ENCODE measurements around the gene CEACAM3. TPM values are rescaled to one million over a fixed set of nuclear protein-coding genes. Genes with fewer than 3 reads are reported as not detected.

CEACAM3 gene
- total RNA-seq, 1 donor = not detected

GRCh38 chr19:41811036-41811435 lies 14.6 kb downstream of the CEACAM3 start:
- H4K20me1 ChIP-seq (ENCODE audit: insufficient read depth, low read length) = no peaks in the 10 kb centered on the region
- no peaks in the 10 kb centered on the region for H3K79me2 ChIP-seq (ENCODE audit: insufficient read depth, low read length)
- no peak overlapping the region for H3K27ac ChIP-seq (ENCODE audit: low read depth, low read length)
- H3K4me3 ChIP-seq (ENCODE audit: insufficient read depth, low read length) = no peak overlapping the region
- no peak for TF ChIP-seq CTCF (IDR thresholded peaks at IDR 0.05; ENCODE audit: extremely low read depth, low read depth, low read length)
- DNase-seq (ENCODE audit: insufficient read length, low spot score, missing footprints) = peak; percentile 38
- no peak overlapping the region for H3K4me2 ChIP-seq (ENCODE audit: insufficient read depth, low read length)
- H3K27me3 ChIP-seq (ENCODE audit: insufficient read depth, low read length) = no peaks in the 10 kb centered on the region
- H3K9me3 ChIP-seq (ENCODE audit: low read depth, low read length) = no peaks in the 10 kb centered on the region
- no peak overlapping the region for H2AFZ ChIP-seq (ENCODE audit: low read length)
- no peaks in the 10 kb centered on the region for H3K36me3 ChIP-seq (ENCODE audit: insufficient read depth, low read length)
- no peaks in the 10 kb centered on the region for H3K4me1 ChIP-seq (ENCODE audit: insufficient read depth, low read length)

GRCh38 chr19:41811981-41812380 lies 15.6 kb downstream of the CEACAM3 start:
- Histone ChIP-seq H3K36me3 (ENCODE audit: insufficient read depth, low read length) (no peaks in the 10 kb centered on the region), H3K9me3 (ENCODE audit: low read depth, low read length) (no peaks in the 10 kb centered on the region), H3K4me2 (ENCODE audit: insufficient read depth, low read length) (no peak overlapping the region), H3K79me2 (ENCODE audit: insufficient read depth, low read length) (no peaks in the 10 kb centered on the region), H2AFZ (ENCODE audit: low read length) (no peak overlapping the region), H3K27me3 (ENCODE audit: insufficient read depth, low read length) (no peaks in the 10 kb centered on the region), H3K4me3 (ENCODE audit: insufficient read depth, low read length) (no peak overlapping the region), H3K27ac (ENCODE audit: low read depth, low read length) (no peak overlapping the region), H3K4me1 (ENCODE audit: insufficient read depth, low read length) (no peaks in the 10 kb centered on the region), H4K20me1 (ENCODE audit: insufficient read depth, low read length) (no peaks in the 10 kb centered on the region)
- TF ChIP-seq CTCF (IDR thresholded peaks at IDR 0.05; ENCODE audit: extremely low read depth, low read depth, low read length) = no peak
- DNase-seq (ENCODE audit: insufficient read length, low spot score, missing footprints) = no peak

- no peak overlapping the region for H3K4me2 ChIP-seq (ENCODE audit: insufficient read depth, low read length)
- no peaks in the 10 kb centered on the region for H3K36me3 ChIP-seq (ENCODE audit: insufficient read depth, low read length)
- no peaks in the 10 kb centered on the region for H4K20me1 ChIP-seq (ENCODE audit: insufficient read depth, low read length)
- H3K4me1 ChIP-seq (ENCODE audit: insufficient read depth, low read length) = no peaks in the 10 kb centered on the region
- H3K79me2 ChIP-seq (ENCODE audit: insufficient read depth, low read length) = no peaks in the 10 kb centered on the region
- peaks cover 5% of the 10 kb centered on the region for H3K27me3 ChIP-seq (ENCODE audit: insufficient read depth, low read length)
- H3K4me3 ChIP-seq (ENCODE audit: insufficient read depth, low read length) = no peak overlapping the region
- no peak for TF ChIP-seq CTCF (IDR thresholded peaks at IDR 0.05; ENCODE audit: extremely low read depth, low read depth, low read length)
- peak; percentile 4 for DNase-seq (ENCODE audit: insufficient read length, low spot score, missing footprints)
- no peaks in the 10 kb centered on the region for H3K9me3 ChIP-seq (ENCODE audit: low read depth, low read length)
- no peak overlapping the region for H2AFZ ChIP-seq (ENCODE audit: low read length)
- no peak overlapping the region for H3K27ac ChIP-seq (ENCODE audit: low read depth, low read length)
Measured at GRCh38 chr19:41813911-41814310, 17.5 kb downstream of the CEACAM3 start.

GRCh38 chr19:41815301-41815700 lies 18.9 kb downstream of the CEACAM3 start:
- Histone ChIP-seq H3K36me3 (ENCODE audit: insufficient read depth, low read length) (no peaks in the 10 kb centered on the region), H3K4me3 (ENCODE audit: insufficient read depth, low read length) (no peak overlapping the region), H3K27me3 (ENCODE audit: insufficient read depth, low read length) (peaks cover 5% of the 10 kb centered on the region), H3K4me1 (ENCODE audit: insufficient read depth, low read length) (no peaks in the 10 kb centered on the region), H3K79me2 (ENCODE audit: insufficient read depth, low read length) (no peaks in the 10 kb centered on the region), H3K27ac (ENCODE audit: low read depth, low read length) (no peak overlapping the region), H3K4me2 (ENCODE audit: insufficient read depth, low read length) (no peak overlapping the region), H2AFZ (ENCODE audit: low read length) (no peak overlapping the region), H3K9me3 (ENCODE audit: low read depth, low read length) (no peaks in the 10 kb centered on the region), H4K20me1 (ENCODE audit: insufficient read depth, low read length) (no peaks in the 10 kb centered on the region)
- no peak for TF ChIP-seq CTCF (IDR thresholded peaks at IDR 0.05; ENCODE audit: extremely low read depth, low read depth, low read length)
- DNase-seq (ENCODE audit: insufficient read length, low spot score, missing footprints) = no peak

All from osteoblast (primary cell).